Measurements from ENCODE around the gene RASSF3.

Gene RASSF3

DNA sequence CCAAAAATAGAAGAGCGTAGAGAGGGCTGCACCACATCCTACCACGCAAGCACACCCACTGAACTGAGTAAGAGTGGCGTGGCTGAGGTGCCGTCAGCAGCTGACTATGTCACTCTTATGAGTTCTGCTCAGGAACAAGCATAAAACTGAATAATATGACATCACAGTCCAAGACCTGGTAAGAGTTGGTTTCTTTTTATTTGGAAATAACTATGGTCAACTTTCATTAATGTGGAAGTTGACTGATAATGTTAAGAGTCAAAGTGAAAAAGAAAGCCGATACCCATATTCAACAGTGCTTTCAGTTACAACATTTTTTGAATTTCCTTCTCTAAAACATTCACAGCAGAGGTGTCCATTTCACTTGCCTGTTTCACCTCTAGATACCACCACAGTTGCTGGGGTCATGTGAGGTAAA lies 104.3 kb downstream of the RASSF3 start:
- Histone ChIP-seq H3K36me3 (ENCODE audit: low read depth) (peaks cover 26% of the 10 kb centered on the region), H3K27ac (ENCODE audit: poor library complexity, severe bottlenecking) (no peak overlapping the region)
- ATAC-seq (ENCODE audit: low read depth), result no peak

DNA sequence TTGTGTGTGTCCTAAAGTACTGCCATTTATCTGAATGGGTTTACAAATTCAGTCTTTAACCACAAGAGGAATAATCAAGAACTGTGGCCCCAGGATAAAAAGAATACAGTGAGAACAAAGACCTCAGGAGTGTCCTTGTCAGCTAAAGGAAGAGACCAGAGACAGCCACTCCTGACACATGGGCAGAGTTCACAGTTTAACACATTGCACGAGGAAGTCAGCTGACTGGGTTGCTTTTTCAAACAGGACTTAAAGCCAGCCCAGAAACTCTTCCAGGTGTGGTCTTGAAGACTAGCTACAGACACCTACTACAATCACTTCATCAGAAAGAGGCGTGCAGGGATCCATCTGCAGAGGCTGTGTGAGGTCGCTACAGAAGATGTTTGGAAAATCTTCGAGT lies 106.1 kb downstream of the RASSF3 start:
- Histone ChIP-seq H3K36me3 (ENCODE audit: low read depth) (peaks cover 28% of the 10 kb centered on the region), H3K4me1 (ENCODE audit: insufficient read depth, poor library complexity, severe bottlenecking) (no peaks in the 10 kb centered on the region), H3K27ac (ENCODE audit: poor library complexity, severe bottlenecking) (no peak overlapping the region), H3K27me3 (ENCODE audit: insufficient read depth, poor library complexity, severe bottlenecking) (no peaks in the 10 kb centered on the region), H3K4me3 (ENCODE audit: severe bottlenecking) (no peak overlapping the region), H3K9me3 (ENCODE audit: severe bottlenecking) (no peaks in the 10 kb centered on the region)
- DNase-seq (ENCODE audit: low spot score) (no peak), ATAC-seq (ENCODE audit: low read depth) (no peak)
- TF ChIP-seq, protein P1, sequence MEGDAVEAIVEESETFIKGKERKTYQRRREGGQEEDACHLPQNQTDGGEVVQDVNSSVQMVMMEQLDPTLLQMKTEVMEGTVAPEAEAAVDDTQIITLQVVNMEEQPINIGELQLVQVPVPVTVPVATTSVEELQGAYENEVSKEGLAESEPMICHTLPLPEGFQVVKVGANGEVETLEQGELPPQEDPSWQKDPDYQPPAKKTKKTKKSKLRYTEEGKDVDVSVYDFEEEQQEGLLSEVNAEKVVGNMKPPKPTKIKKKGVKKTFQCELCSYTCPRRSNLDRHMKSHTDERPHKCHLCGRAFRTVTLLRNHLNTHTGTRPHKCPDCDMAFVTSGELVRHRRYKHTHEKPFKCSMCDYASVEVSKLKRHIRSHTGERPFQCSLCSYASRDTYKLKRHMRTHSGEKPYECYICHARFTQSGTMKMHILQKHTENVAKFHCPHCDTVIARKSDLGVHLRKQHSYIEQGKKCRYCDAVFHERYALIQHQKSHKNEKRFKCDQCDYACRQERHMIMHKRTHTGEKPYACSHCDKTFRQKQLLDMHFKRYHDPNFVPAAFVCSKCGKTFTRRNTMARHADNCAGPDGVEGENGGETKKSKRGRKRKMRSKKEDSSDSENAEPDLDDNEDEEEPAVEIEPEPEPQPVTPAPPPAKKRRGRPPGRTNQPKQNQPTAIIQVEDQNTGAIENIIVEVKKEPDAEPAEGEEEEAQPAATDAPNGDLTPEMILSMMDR (IDR thresholded peaks at IDR 0.05; ENCODE audit: poor library complexity, severe bottlenecking), result no peak

More for the DNA sequence above, 104.3 kb downstream of the RASSF3 start:
- Histone ChIP-seq H3K4me1 (ENCODE audit: insufficient read depth, poor library complexity, severe bottlenecking) (no peaks in the 10 kb centered on the region), H3K4me3 (ENCODE audit: severe bottlenecking) (no peak overlapping the region), H3K9me3 (ENCODE audit: severe bottlenecking) (no peaks in the 10 kb centered on the region), H3K27me3 (ENCODE audit: insufficient read depth, poor library complexity, severe bottlenecking) (no peaks in the 10 kb centered on the region)
- no peak for DNase-seq (ENCODE audit: low spot score)
- TF ChIP-seq, protein P1 (IDR thresholded peaks at IDR 0.05; ENCODE audit: poor library complexity, severe bottlenecking), result no peak

DNA sequence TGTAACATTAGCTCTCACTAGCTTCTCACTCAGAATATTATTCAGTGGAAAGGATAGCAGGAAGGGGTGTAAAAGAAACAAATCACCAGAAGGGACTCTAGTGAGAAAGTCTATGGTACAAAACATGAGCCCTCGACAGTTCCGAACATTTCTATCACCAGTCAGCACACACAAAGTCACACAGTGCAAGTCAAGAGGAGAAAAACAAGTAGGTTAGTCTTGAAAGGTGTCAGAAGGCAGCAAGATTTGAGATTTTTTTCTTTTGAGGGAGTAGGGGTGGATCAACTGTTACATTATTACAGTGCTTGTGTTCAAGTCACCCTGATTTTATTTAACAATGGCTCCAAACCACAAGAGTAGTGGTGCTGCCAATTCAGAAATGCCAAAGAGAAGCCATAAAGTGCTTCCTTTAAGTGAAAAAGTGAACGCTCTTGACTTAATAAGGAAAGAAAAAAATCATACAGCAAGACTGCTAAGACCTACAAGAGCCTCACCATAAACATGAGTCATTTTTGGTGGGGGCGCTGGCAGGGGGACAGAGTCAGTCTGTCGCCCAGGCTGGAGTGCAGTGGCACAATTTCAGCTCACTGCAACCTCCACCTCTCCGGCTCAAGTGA lies 106.7 kb downstream of the RASSF3 start:
- no peaks in the 10 kb centered on the region for H3K27me3 ChIP-seq (ENCODE audit: insufficient read depth, poor library complexity, severe bottlenecking)
- ATAC-seq (ENCODE audit: low read depth) (no peak), DNase-seq (ENCODE audit: low spot score) (no peak)
- peaks cover 32% of the 10 kb centered on the region for H3K36me3 ChIP-seq (ENCODE audit: low read depth)
- TF ChIP-seq, protein P1 (IDR thresholded peaks at IDR 0.05; ENCODE audit: poor library complexity, severe bottlenecking), result no peak
- no peak overlapping the region for H3K27ac ChIP-seq (ENCODE audit: poor library complexity, severe bottlenecking)
- no peak overlapping the region for H3K4me3 ChIP-seq (ENCODE audit: severe bottlenecking)
- H3K4me1 ChIP-seq (ENCODE audit: insufficient read depth, poor library complexity, severe bottlenecking), result no peaks in the 10 kb centered on the region
- H3K9me3 ChIP-seq (ENCODE audit: severe bottlenecking), result no peaks in the 10 kb centered on the region

DNA sequence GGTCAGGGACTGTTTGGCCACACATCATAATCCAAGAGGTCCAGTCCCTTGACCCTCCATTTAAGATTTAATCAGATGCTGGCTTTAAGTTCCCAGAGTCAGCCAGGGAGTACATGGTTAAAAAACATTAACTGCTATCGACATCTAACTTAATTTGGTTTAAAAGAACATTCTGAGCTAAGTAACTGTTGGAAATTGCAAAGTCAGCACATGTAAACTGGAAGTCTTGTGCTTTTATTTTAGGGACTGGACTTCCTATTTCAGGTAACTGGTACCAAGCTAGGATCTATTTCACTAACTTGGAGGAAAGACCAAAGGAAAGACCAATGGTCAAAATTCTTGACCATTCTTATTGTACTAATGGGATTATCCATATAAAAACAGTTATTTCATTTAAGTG lies 108.4 kb downstream of the RASSF3 start:
- Histone ChIP-seq H3K27ac (ENCODE audit: poor library complexity, severe bottlenecking) (no peak overlapping the region), H3K4me1 (ENCODE audit: insufficient read depth, poor library complexity, severe bottlenecking) (no peaks in the 10 kb centered on the region), H3K27me3 (ENCODE audit: insufficient read depth, poor library complexity, severe bottlenecking) (no peaks in the 10 kb centered on the region), H3K36me3 (ENCODE audit: low read depth) (peaks cover 41% of the 10 kb centered on the region), H3K4me3 (ENCODE audit: severe bottlenecking) (no peak overlapping the region), H3K9me3 (ENCODE audit: severe bottlenecking) (no peaks in the 10 kb centered on the region)
- TF ChIP-seq, protein P1 (IDR thresholded peaks at IDR 0.05; ENCODE audit: poor library complexity, severe bottlenecking), result no peak
- ATAC-seq (ENCODE audit: low read depth) (no peak), DNase-seq (ENCODE audit: low spot score) (no peak)

DNA sequence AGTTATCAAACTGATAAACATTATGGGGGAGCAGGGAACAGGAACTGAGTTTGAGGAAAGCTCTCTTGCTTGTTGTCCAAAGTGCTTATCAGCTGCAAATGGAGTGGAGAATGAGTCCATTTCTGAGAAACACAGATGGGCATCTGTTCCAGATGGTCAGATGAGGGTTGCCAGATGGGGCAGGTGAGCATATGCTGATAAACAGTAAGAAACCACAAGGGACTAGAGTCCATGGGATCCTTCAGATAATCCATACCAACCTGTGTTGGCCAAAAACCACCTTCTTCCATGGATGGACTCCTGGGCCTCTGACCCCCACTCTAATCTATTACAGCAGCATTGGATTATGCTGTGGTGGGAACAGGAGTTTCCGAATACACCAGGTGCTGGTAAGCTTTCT lies 110.6 kb downstream of the RASSF3 start:
- Histone ChIP-seq H3K36me3 (ENCODE audit: low read depth) (peaks cover 30% of the 10 kb centered on the region), H3K27ac (ENCODE audit: poor library complexity, severe bottlenecking) (no peak overlapping the region), H3K4me3 (ENCODE audit: severe bottlenecking) (no peak overlapping the region), H3K9me3 (ENCODE audit: severe bottlenecking) (no peaks in the 10 kb centered on the region), H3K4me1 (ENCODE audit: insufficient read depth, poor library complexity, severe bottlenecking) (no peaks in the 10 kb centered on the region), H3K27me3 (ENCODE audit: insufficient read depth, poor library complexity, severe bottlenecking) (no peaks in the 10 kb centered on the region)
- DNase-seq (ENCODE audit: low spot score) (no peak), ATAC-seq (ENCODE audit: low read depth) (no peak)
- TF ChIP-seq, protein P1 (IDR thresholded peaks at IDR 0.05; ENCODE audit: poor library complexity, severe bottlenecking), result no peak
